Hepatocyte (in vitro differentiated cells): ENCODE results near the gene PPM1L. TPM values are rescaled to one million over a fixed set of nuclear protein-coding genes. Genes with fewer than 3 reads are reported as not detected.

Source experiments
- DNase-seq: peaks from one replicate; pipeline ENCODE4 v3.0.0-alpha.2; 2016; ENCODE audit warnings: low spot score
- H2AFZ ChIP-seq: fragments of 200-600 bp; sonication (generic); 2 replicates; pipeline ENCODE4 v1.6.0; 2016; ENCODE audit warnings: antibody characterized with exemption, mild to moderate bottlenecking
- H3K27ac ChIP-seq: fragments of 200-600 bp; sonication (generic); 2 replicates; pipeline ENCODE4 v1.5.1; 2016; ENCODE audit warnings: mild to moderate bottlenecking
- H3K27me3 ChIP-seq: fragments of 200-600 bp; sonication (generic); 2 replicates; pipeline ENCODE4 v1.6.1; 2016
- H3K36me3 ChIP-seq: fragments of 200-600 bp; sonication (generic); replicated peaks from 2 replicates; pipeline ENCODE4 v1.5.1; 2016; ENCODE audit warnings: low read depth; ENCODE audit not compliant: insufficient read depth
- H3K4me1 ChIP-seq: fragments of 200-600 bp; sonication (generic); 2 replicates; pipeline ENCODE4 v1.5.1; 2016; ENCODE audit warnings: mild to moderate bottlenecking, moderate library complexity; ENCODE audit not compliant: insufficient read depth
- H3K4me2 ChIP-seq: fragments of 200-600 bp; sonication (generic); 2 replicates; pipeline ENCODE4 v1.6.0; 2016
- H3K4me3 ChIP-seq: fragments of 200-600 bp; sonication (generic); 2 replicates; pipeline ENCODE4 v1.5.1; 2016; ENCODE audit warnings: mild to moderate bottlenecking
- H3K79me2 ChIP-seq: fragments of 200-600 bp; sonication (generic); 2 replicates; pipeline ENCODE4 v1.6.0; 2017; ENCODE audit warnings: mild to moderate bottlenecking
- H3K9me2 ChIP-seq: fragments of 200-600 bp; sonication (generic); replicated peaks from 2 replicates; pipeline ENCODE4 v1.6.0; 2017; ENCODE audit warnings: mild to moderate bottlenecking; ENCODE audit not compliant: insufficient read depth
- H3K9me3 ChIP-seq: fragments of 200-600 bp; sonication (generic); 2 replicates; pipeline ENCODE4 v1.5.1; 2016; ENCODE audit warnings: low read depth, mild to moderate bottlenecking
- H4K20me1 ChIP-seq: fragments of 200-600 bp; sonication (generic); 2 replicates; pipeline ENCODE4 v1.6.0; 2016; ENCODE audit warnings: mild to moderate bottlenecking; ENCODE audit not compliant: insufficient read depth, poor library complexity, severe bottlenecking
- CTCF ChIP-seq: fragments of 200-600 bp; sonication (generic); IDR thresholded peaks from 2 replicates; pipeline ENCODE4 v1.5.1; 2016; ENCODE audit warnings: antibody characterized with exemption, mild to moderate bottlenecking; ENCODE audit not compliant: poor library complexity
- EZH2 ChIP-seq: fragments of 200-600 bp; sonication (generic); IDR thresholded peaks from 2 replicates; pipeline ENCODE4 v1.6.1; 2016; ENCODE audit warnings: antibody characterized with exemption, mild to moderate bottlenecking, borderline replicate concordance
- EZH2phosphoT487 ChIP-seq: fragments of 200-600 bp; sonication (generic); IDR thresholded peaks from one replicate; pipeline ENCODE4 v1.6.1; 2018; ENCODE audit warnings: antibody characterized with exemption, mild to moderate bottlenecking, low read depth, moderate library complexity; ENCODE audit not compliant: unreplicated experiment, severe bottlenecking
- WGBS: methylation state at CpG from one replicate; pipeline ENCODE4 v1.1.6; 2016; ENCODE audit warnings: low lambda C conversion rate; ENCODE audit errors: missing lambda C conversion rate; 5-methylcytosine and 5-hydroxymethylcytosine counted together
- polyA plus RNA-seq: library from polyadenylated mRNA; unstranded; fragments of >200 nt; fragmentation: Nextera tagmentation; extraction: Ambion mirVana; gene quantifications from 2 replicates; pipeline ENCODE4 v1.2.1, GENCODE V29; 2016
- total RNA-seq: library from RNA; depleted of rRNA; stranded (reverse); fragments of >200 nt; gene quantifications from 2 replicates; pipeline ENCODE4 v1.2.3, GENCODE V29; 2014

PPM1L gene
- total and polyA plus RNA-seq, 2 experiments from 2014 or later = 5.1 to 13.1 TPM

- H3K4me2 ChIP-seq = no peak overlapping the region
- no peak for DNase-seq
- WGBS = 65% methylated on average over 5 of the region's 5 CpGs
Measured at GRCh38 chr3:161054860-161055604, 299.0 kb downstream of the PPM1L start.

GRCh38 chr3:161064413-161064812 lies 308.4 kb downstream of the PPM1L start:
- no peaks in the 10 kb centered on the region for H3K27me3 ChIP-seq
- H3K9me3 ChIP-seq = no peaks in the 10 kb centered on the region
- H3K4me2 ChIP-seq = no peak overlapping the region
- H2AFZ ChIP-seq = no peak overlapping the region
- no peaks in the 10 kb centered on the region for H3K9me2 ChIP-seq
- 84% methylated on average over 5 of the region's 5 CpGs for WGBS
- no peak overlapping the region for H3K27ac ChIP-seq
- H3K36me3 ChIP-seq = no peaks in the 10 kb centered on the region
- DNase-seq = no peak
- no peaks in the 10 kb centered on the region for H3K79me2 ChIP-seq
- H3K4me1 ChIP-seq = no peaks in the 10 kb centered on the region
- no peak for TF ChIP-seq CTCF
- no peak for TF ChIP-seq EZH2
- TF ChIP-seq EZH2phosphoT487 = no peak
- no peaks in the 10 kb centered on the region for H4K20me1 ChIP-seq
- H3K4me3 ChIP-seq = no peak overlapping the region

More at GRCh38 chr3:161054860-161055604, 299.0 kb downstream of the PPM1L start:
- TF ChIP-seq EZH2 (no peak), EZH2phosphoT487 (no peak), CTCF (no peak)
- no peaks in the 10 kb centered on the region for H4K20me1 ChIP-seq
- no peaks in the 10 kb centered on the region for H3K27me3 ChIP-seq
- no peak overlapping the region for H3K4me3 ChIP-seq
- no peak overlapping the region for H3K27ac ChIP-seq
- H3K36me3 ChIP-seq = no peaks in the 10 kb centered on the region
- no peak overlapping the region for H2AFZ ChIP-seq
- H3K9me2 ChIP-seq = no peaks in the 10 kb centered on the region
- H3K79me2 ChIP-seq = no peaks in the 10 kb centered on the region
- H3K9me3 ChIP-seq = no peaks in the 10 kb centered on the region
- no peaks in the 10 kb centered on the region for H3K4me1 ChIP-seq

DNA sequence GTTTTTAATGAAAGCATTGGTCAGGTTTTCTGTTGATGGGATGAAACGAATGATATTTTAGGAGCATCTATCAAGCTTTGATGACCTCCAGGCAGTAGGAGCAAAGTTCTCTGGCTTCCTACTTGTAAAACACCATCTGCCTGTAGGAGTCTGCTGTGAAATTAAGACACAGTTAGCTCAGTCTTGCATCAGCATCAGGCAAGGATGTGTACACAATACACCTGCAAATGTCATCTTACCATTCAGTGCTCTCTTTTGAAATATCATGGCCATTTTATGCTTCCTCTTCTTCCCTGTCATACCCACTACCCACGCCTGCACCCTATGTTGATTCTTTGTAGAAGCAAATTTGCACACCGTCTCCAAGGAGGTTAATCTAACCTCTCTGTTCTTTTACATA lies 310.9 kb downstream of the PPM1L start:
- Histone ChIP-seq H3K4me3 (no peak overlapping the region), H3K27ac (no peak overlapping the region), H3K4me1 (no peaks in the 10 kb centered on the region), H3K27me3 (no peaks in the 10 kb centered on the region), H3K4me2 (no peak overlapping the region), H3K9me3 (no peaks in the 10 kb centered on the region), H3K79me2 (no peaks in the 10 kb centered on the region), H3K36me3 (no peaks in the 10 kb centered on the region), H3K9me2 (no peaks in the 10 kb centered on the region), H2AFZ (no peak overlapping the region), H4K20me1 (no peaks in the 10 kb centered on the region)
- no peak for DNase-seq
- TF ChIP-seq EZH2phosphoT487 (no peak), EZH2 (no peak), CTCF (no peak)
- 93% methylated on average over 3 of the region's 3 CpGs for WGBS
